Measurements from ENCODE around the gene CEP152.
A peak's percentile ranks its signal among the peaks of the same experiment; 100 is the strongest.

The CEP152 gene

GRCh38 chr15:48803877-48804276 lies 7.0 kb downstream of the CEP152 start:
- CTCF ChIA-PET: no interaction called here
- no peak overlapping the region for H3K27ac ChIP-seq (ENCODE audit: extremely low read depth, low read depth, low read length)
- TF ChIP-seq FEZF1 (tag by site-specific recombination; IDR thresholded peaks at IDR 0.05): peak; percentile 37; the same call in 1 of the 2 replicates
- TF ChIP-seq ZNF146 (tag by site-specific recombination; IDR thresholded peaks at IDR 0.05): no peak
- 0 out of 2 replicates have a peak, but pooled peaks have one; percentile 22 for TF ChIP-seq ZBTB20 (tag by site-specific recombination; IDR thresholded peaks at IDR 0.05)
- POLR2A ChIA-PET: no interaction called here
- H3K4me3 ChIP-seq (ENCODE audit: low read depth, low read length): no peak overlapping the region
- peaks cover 0 to 10% of the 10 kb centered on the region in 2 experiments; a peak in 1 of 3 replicates for H3K36me3 ChIP-seq (ENCODE audit: control insufficient read depth in 2 of 2, insufficient read depth in 1 of 2, low read length in 2 of 2)
- H3K4me1 ChIP-seq (ENCODE audit: control insufficient read depth, insufficient read depth, low read length): peaks cover 8% of the 10 kb centered on the region
- H3K9me3 ChIP-seq (ENCODE audit: control insufficient read depth, insufficient read depth, low read depth, low read length): no peaks in the 10 kb centered on the region

- ChIA-PET POLR2A (interaction anchor here (3.2 kb wide), 1 partner anchor 8 kb away, joined by 13 read pairs; the partner anchor contains the start of gene CEP152), CTCF (interaction anchor here (0.8 to 1.3 kb wide), 3 partner anchors 17 to 447 kb away, joined by 3 to 5 read pairs (median 3); no protein-coding TSS in a partner anchor)
- Histone ChIP-seq H3K27ac (ENCODE audit: extremely low read depth, low read depth, low read length) (no peak overlapping the region), H3K36me3 (ENCODE audit: control insufficient read depth in 2 of 2, insufficient read depth in 1 of 2, low read length in 2 of 2) (peaks cover 0 to 10% of the 10 kb centered on the region in 2 experiments; a peak in 1 of 3 replicates), H3K9me3 (ENCODE audit: control insufficient read depth, insufficient read depth, low read depth, low read length) (no peaks in the 10 kb centered on the region), H3K4me3 (ENCODE audit: low read depth, low read length) (no peak overlapping the region), H3K4me1 (ENCODE audit: control insufficient read depth, insufficient read depth, low read length) (peaks cover 11% of the 10 kb centered on the region)
- TF ChIP-seq ZNF10 (tag by site-specific recombination; IDR thresholded peaks at IDR 0.05) (peak; percentile 63; the same call in 1 of the 2 replicates), ZBTB49 (tag by site-specific recombination; IDR thresholded peaks at IDR 0.05; ENCODE audit: low read depth) (no peak), ZNF600 (tag by site-specific recombination; IDR thresholded peaks at IDR 0.05) (peak; percentile 69), PRDM1 (tag by site-specific recombination; IDR thresholded peaks at IDR 0.05) (0 out of 2 replicates have a peak, but pooled peaks have one; percentile 49)
Observed at GRCh38 chr15:48802867-48803266, 8.0 kb downstream of the CEP152 start.

- H3K9me3 ChIP-seq (ENCODE audit: control insufficient read depth, insufficient read depth, low read depth, low read length): no peaks in the 10 kb centered on the region
- H3K27ac ChIP-seq (ENCODE audit: extremely low read depth, low read depth, low read length): no peak overlapping the region
- H3K4me1 ChIP-seq (ENCODE audit: control insufficient read depth, insufficient read depth, low read length): peaks cover 11% of the 10 kb centered on the region
- ChIA-PET CTCF (interaction anchor here (0.8 to 1.7 kb wide), 4 partner anchors 8 to 447 kb away, joined by 3 to 6 read pairs (median 4); no protein-coding TSS in a partner anchor), POLR2A (interaction anchor here (3.2 kb wide), 1 partner anchor 8 kb away, joined by 13 read pairs; the partner anchor contains the start of gene CEP152)
- H3K36me3 ChIP-seq (ENCODE audit: control insufficient read depth in 2 of 2, insufficient read depth in 1 of 2, low read length in 2 of 2): peaks cover 0 to 13% of the 10 kb centered on the region in 2 experiments; a peak in 1 of 3 replicates
- TF ChIP-seq PBX3 (CRISPR knock-in tag; IDR thresholded peaks at IDR 0.05) (no peak), ZNF501 (tag by site-specific recombination; IDR thresholded peaks at IDR 0.05) (no peak), ATF2 (tag by site-specific recombination; IDR thresholded peaks at IDR 0.05; ENCODE audit: low read depth) (0 out of 2 replicates have a peak, but pooled peaks have one; percentile 26), ZNF639 (tag by site-specific recombination; IDR thresholded peaks at IDR 0.05) (no peak)
- H3K4me3 ChIP-seq (ENCODE audit: low read depth, low read length): no peak overlapping the region
Observed at GRCh38 chr15:48802257-48802656, 8.6 kb downstream of the CEP152 start.

All from HEK293 (cell line).